ENCODE measurements around the gene RRAS. TPM values are rescaled to one million over a fixed set of nuclear protein-coding genes. Genes with fewer than 3 reads are reported as not detected.
A peak's percentile ranks its signal among the peaks of the same experiment; 100 is the strongest.
"Not testable (repeated sequence)": the region's sequence is repeated elsewhere in the genome, so short reads cannot be mapped to it uniquely, and the experiment has no call there.

Gene RRAS
- total RNA-seq, 2 experiments from 2014 or later, result 9.7 to 11.7 TPM

GRCh38 chr19:49629659-49630058 is 10.3 kb downstream of the RRAS start:
- intact Hi-C loops (cut with DNase I, micrococcal nuclease), result no loop called here
- H3K4me1 Mint-ChIP-seq, result no peaks in the 10 kb centered on the region
- ChIA-PET POLR2A (no interaction called here), CTCF (interaction anchor here (0.8 kb wide), 1 partner anchor 12 kb away, joined by 3 read pairs; no protein-coding TSS in a partner anchor)
- no peaks in the 10 kb centered on the region for H3K9me3 Mint-ChIP-seq (ENCODE audit: low read depth)
- H3K27me3 Mint-ChIP-seq, result no peaks in the 10 kb centered on the region
- no peak overlapping the region for H3K27ac Mint-ChIP-seq
- no peak for ATAC-seq
- no peak for DNase-seq
- H3K4me3 Mint-ChIP-seq, result no peak overlapping the region
- peaks cover 3% of the 10 kb centered on the region for H3K36me3 Mint-ChIP-seq (ENCODE audit: low read depth)

GRCh38 chr19:49626226-49626625 is 13.7 kb downstream of the RRAS start:
- no peak for DNase-seq
- intact Hi-C loops (cut with DNase I, micrococcal nuclease), result no loop called here
- H3K27me3 Mint-ChIP-seq, result no peaks in the 10 kb centered on the region
- POLR2A ChIA-PET, result no interaction called here
- CTCF ChIA-PET, result no interaction called here
- H3K36me3 Mint-ChIP-seq (ENCODE audit: low read depth), result peaks cover 14% of the 10 kb centered on the region
- no peaks in the 10 kb centered on the region for H3K4me1 Mint-ChIP-seq
- no peak for ATAC-seq
- H3K9me3 Mint-ChIP-seq (ENCODE audit: low read depth), result no peaks in the 10 kb centered on the region
- no peak overlapping the region for H3K4me3 Mint-ChIP-seq
- no peak overlapping the region for H3K27ac Mint-ChIP-seq

GRCh38 chr19:49624967-49625910 is 14.7 kb downstream of the RRAS start:
- no peak for ATAC-seq
- ChIA-PET CTCF (no interaction called here), POLR2A (no interaction called here)
- no peaks in the 10 kb centered on the region for H3K4me1 Mint-ChIP-seq
- H3K36me3 Mint-ChIP-seq (ENCODE audit: low read depth), result peaks cover 14% of the 10 kb centered on the region
- no peaks in the 10 kb centered on the region for H3K9me3 Mint-ChIP-seq (ENCODE audit: low read depth)
- no peak for DNase-seq
- H3K27ac Mint-ChIP-seq, result no peak overlapping the region
- no peaks in the 10 kb centered on the region for H3K27me3 Mint-ChIP-seq
- H3K4me3 Mint-ChIP-seq, result no peak overlapping the region
- intact Hi-C loops (cut with DNase I, micrococcal nuclease), result no loop called here

GRCh38 chr19:49617860-49618259 is 22.1 kb downstream of the RRAS start:
- H3K27me3 Mint-ChIP-seq; ATAC-seq; DNase-seq; H3K4me3 Mint-ChIP-seq; H3K9me3 Mint-ChIP-seq (ENCODE audit: low read depth); intact Hi-C loops (cut with DNase I, micrococcal nuclease); H3K27ac Mint-ChIP-seq: not testable (repeated sequence)
- Mint-ChIP-seq H3K36me3 (ENCODE audit: low read depth) (peaks cover 53% of the 10 kb centered on the region), H3K4me1 (peaks cover 14% of the 10 kb centered on the region)
- ChIA-PET POLR2A (interaction anchor here (0.7 kb wide), 1 partner anchor 28 kb away, joined by 3 read pairs; no protein-coding TSS in a partner anchor), CTCF (interaction anchor here (1.1 kb wide), 1 partner anchor 75 kb away, joined by 6 read pairs; no protein-coding TSS in a partner anchor)

GRCh38 chr19:49616945-49617344 is 23.0 kb downstream of the RRAS start:
- no peak overlapping the region for H3K27ac Mint-ChIP-seq
- no peaks in the 10 kb centered on the region for H3K27me3 Mint-ChIP-seq
- CTCF ChIA-PET, result interaction anchor here (0.6 to 1.3 kb wide), 3 partner anchors 13 to 76 kb away, joined by 3 to 6 read pairs (median 5); no protein-coding TSS in a partner anchor
- intact Hi-C loops (cut with DNase I, micrococcal nuclease), result no loop called here
- DNase-seq (no peak), ATAC-seq (no peak)
- H3K9me3 Mint-ChIP-seq (ENCODE audit: low read depth), result no peaks in the 10 kb centered on the region
- POLR2A ChIA-PET, result no interaction called here
- peaks cover 17% of the 10 kb centered on the region for H3K4me1 Mint-ChIP-seq
- peaks cover 55% of the 10 kb centered on the region for H3K36me3 Mint-ChIP-seq (ENCODE audit: low read depth)
- H3K4me3 Mint-ChIP-seq, result no peak overlapping the region

- H3K36me3 Mint-ChIP-seq (ENCODE audit: low read depth), result peaks cover 53% of the 10 kb centered on the region
- DNase-seq, result no peak
- H3K27ac Mint-ChIP-seq, result no peak overlapping the region
- no peaks in the 10 kb centered on the region for H3K9me3 Mint-ChIP-seq (ENCODE audit: low read depth)
- CTCF ChIA-PET, result interaction anchor here (0.6 to 1.3 kb wide), 3 partner anchors 48 to 77 kb away, joined by 3 to 6 read pairs (median 5); no protein-coding TSS in a partner anchor
- H3K4me1 Mint-ChIP-seq, result peaks cover 17% of the 10 kb centered on the region
- no peaks in the 10 kb centered on the region for H3K27me3 Mint-ChIP-seq
- no peak for ATAC-seq
- POLR2A ChIA-PET, result no interaction called here
- intact Hi-C loops (cut with DNase I, micrococcal nuclease), result no loop called here
- H3K4me3 Mint-ChIP-seq, result no peak overlapping the region
These were observed 23.4 kb downstream of the RRAS start for GRCh38 chr19:49616532-49616931.

GRCh38 chr19:49615861-49616260 is 24.1 kb downstream of the RRAS start:
- DNase-seq, result no peak
- H3K27ac Mint-ChIP-seq, result no peak overlapping the region
- intact Hi-C loops (cut with DNase I, micrococcal nuclease), result no loop called here
- POLR2A ChIA-PET, result no interaction called here
- no peaks in the 10 kb centered on the region for H3K27me3 Mint-ChIP-seq
- peaks cover 51% of the 10 kb centered on the region for H3K36me3 Mint-ChIP-seq (ENCODE audit: low read depth)
- no peak overlapping the region for H3K4me3 Mint-ChIP-seq
- ATAC-seq, result no peak
- H3K4me1 Mint-ChIP-seq, result peaks cover 17% of the 10 kb centered on the region
- CTCF ChIA-PET, result interaction anchor here (0.6 to 1.3 kb wide), 2 partner anchors 47 to 60 kb away, joined by 3 to 5 read pairs; no protein-coding TSS in a partner anchor
- H3K9me3 Mint-ChIP-seq (ENCODE audit: low read depth), result no peaks in the 10 kb centered on the region

GRCh38 chr19:49614096-49614833 is 25.7 kb downstream of the RRAS start:
- CTCF ChIA-PET, result interaction anchor here (0.6 kb wide), 3 partner anchors 43 to 415 kb away, joined by 3 to 4 read pairs (median 3); no protein-coding TSS in a partner anchor
- peak; percentile 85 for ATAC-seq
- peak; percentile 69 for DNase-seq
- Mint-ChIP-seq H3K9me3 (ENCODE audit: low read depth) (no peaks in the 10 kb centered on the region), H3K4me3 (no peak overlapping the region), H3K27ac (peak overlapping the region; percentile 89), H3K4me1 (peaks cover 17% of the 10 kb centered on the region), H3K27me3 (no peaks in the 10 kb centered on the region), H3K36me3 (ENCODE audit: low read depth) (peaks cover 56% of the 10 kb centered on the region)
- POLR2A ChIA-PET, result no interaction called here
- intact Hi-C loops (cut with DNase I, micrococcal nuclease), result no loop called here

GRCh38 chr19:49613374-49613773 is 26.6 kb downstream of the RRAS start:
- CTCF ChIA-PET, result interaction anchor here (0.6 kb wide), 1 partner anchor 1762 kb away, joined by 3 read pairs; no protein-coding TSS in a partner anchor
- intact Hi-C loops (cut with DNase I, micrococcal nuclease), result no loop called here

GRCh38 chr19:49609499-49610092 is 30.3 kb downstream of the RRAS start:
- peaks cover 20% of the 10 kb centered on the region for H3K4me1 Mint-ChIP-seq
- ChIA-PET CTCF (interaction anchor here (0.6 to 1.1 kb wide), 3 partner anchors 108 to 161 kb away, joined by 3 read pairs; no protein-coding TSS in a partner anchor), POLR2A (interaction anchor here (0.5 to 0.7 kb wide), 2 partner anchors 14 to 158 kb away, joined by 3 to 4 read pairs; no protein-coding TSS in a partner anchor)
- H3K27ac Mint-ChIP-seq, result no peak overlapping the region
- DNase-seq, result no peak
- no peaks in the 10 kb centered on the region for H3K9me3 Mint-ChIP-seq (ENCODE audit: low read depth)
- no peak overlapping the region for H3K4me3 Mint-ChIP-seq
- H3K27me3 Mint-ChIP-seq, result no peaks in the 10 kb centered on the region
- intact Hi-C loops (cut with DNase I, micrococcal nuclease), result no loop called here
- no peak for ATAC-seq
- peaks cover 21% of the 10 kb centered on the region for H3K36me3 Mint-ChIP-seq (ENCODE audit: low read depth)

More at GRCh38 chr19:49613374-49613773, 26.6 kb downstream of the RRAS start:
- no peaks in the 10 kb centered on the region for H3K9me3 Mint-ChIP-seq (ENCODE audit: low read depth)
- no peak for ATAC-seq
- POLR2A ChIA-PET, result no interaction called here
- peak overlapping the region; percentile 89 for H3K27ac Mint-ChIP-seq
- peaks cover 51% of the 10 kb centered on the region for H3K36me3 Mint-ChIP-seq (ENCODE audit: low read depth)
- no peaks in the 10 kb centered on the region for H3K27me3 Mint-ChIP-seq
- H3K4me1 Mint-ChIP-seq, result peaks cover 17% of the 10 kb centered on the region
- no peak overlapping the region for H3K4me3 Mint-ChIP-seq
- no peak for DNase-seq

- H3K9me3 Mint-ChIP-seq (ENCODE audit: low read depth), result no peaks in the 10 kb centered on the region
- peaks cover 29% of the 10 kb centered on the region for H3K36me3 Mint-ChIP-seq (ENCODE audit: low read depth)
- no peak overlapping the region for H3K27ac Mint-ChIP-seq
- ChIA-PET CTCF (interaction anchor here (1.1 kb wide), 1 partner anchor 13 kb away, joined by 4 read pairs; no protein-coding TSS in a partner anchor), POLR2A (no interaction called here)
- DNase-seq (no peak), ATAC-seq (peak; percentile 16)
- no peaks in the 10 kb centered on the region for H3K27me3 Mint-ChIP-seq
- no peak overlapping the region for H3K4me3 Mint-ChIP-seq
- intact Hi-C loops (cut with DNase I, micrococcal nuclease), result no loop called here
- peaks cover 11% of the 10 kb centered on the region for H3K4me1 Mint-ChIP-seq
These were observed 34.3 kb downstream of the RRAS start for GRCh38 chr19:49605605-49606004.

All from activated CD4-positive, alpha-beta T cell treated with anti-CD3 and anti-CD28 coated beads for 36 hours (primary cell).